Stimulated activated naive CD8-positive, alpha-beta T cell treated with anti-CD3 and anti-CD28 coated beads, Interleukin-15, amount 100 ng/mL, for 72 hours (primary cell): ENCODE data around the gene BACH2.
"Not testable (repeated sequence)": the region's sequence is repeated elsewhere in the genome, so short reads cannot be mapped to it uniquely, and the experiment has no call there.

Experiments used
- ATAC-seq: fragments of 150-1000 bp; cut with Tn5 transposase; 2 replicates; pipeline ENCODE4 v1.10.0; 2021; ENCODE audit warnings: mild to moderate bottlenecking, moderate library complexity
- DNase-seq, 2 donors: peaks; one replicate each; pipeline ENCODE4 v3.0.0; 2021 to 2022
- H3K27ac Mint-ChIP-seq, 2 donors: one replicate each; pipeline ENCODE4 v1.8.0; 2022; ENCODE audit warnings: mild to moderate bottlenecking in 2 of 2, mixed read lengths in 2 of 2, moderate library complexity in 2 of 2
- H3K27me3 Mint-ChIP-seq: one replicate; pipeline ENCODE4 v1.8.0; 2022; ENCODE audit warnings: mixed read lengths
- H3K4me1 Mint-ChIP-seq: one replicate; pipeline ENCODE4 v1.8.0; 2022; ENCODE audit warnings: mild to moderate bottlenecking, mixed read lengths
- H3K4me3 Mint-ChIP-seq, 2 donors: one replicate each; pipeline ENCODE4 v1.8.0; 2022; ENCODE audit warnings: mild to moderate bottlenecking in 2 of 2, mixed read lengths in 2 of 2, moderate library complexity in 1 of 2
- H3K9me3 Mint-ChIP-seq, 2 donors: one replicate each; pipeline ENCODE4 v1.8.0; 2022; ENCODE audit warnings: mixed read lengths in 2 of 2

BACH2 gene

DNA sequence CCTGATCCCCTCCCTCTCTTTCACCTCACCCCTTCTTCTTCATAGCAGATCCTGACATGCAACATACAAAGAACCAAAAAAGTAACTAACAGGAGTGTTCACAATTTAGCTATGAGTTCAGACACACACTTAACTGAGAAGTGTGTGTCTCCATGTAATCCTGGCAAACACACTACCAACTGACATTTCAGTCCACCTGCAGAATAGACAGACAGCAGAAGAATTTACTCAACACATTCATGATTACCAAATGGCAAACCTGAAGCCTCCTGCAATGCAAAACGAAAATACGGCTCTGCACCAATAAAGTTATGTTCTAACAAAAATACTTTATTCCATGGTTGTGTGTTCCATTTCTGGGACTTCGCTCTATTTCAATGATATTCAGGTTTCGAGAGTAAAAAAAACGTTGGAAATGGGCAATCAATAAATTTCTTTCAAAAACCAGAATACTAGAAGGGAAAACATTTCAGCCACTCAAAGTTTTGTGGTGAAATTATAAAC, 2.6 kb downstream of the BACH2 start:
- Mint-ChIP-seq H3K27me3 (no peaks in the 10 kb centered on the region), H3K4me1 (peaks cover 71% of the 10 kb centered on the region), H3K4me3 (peak overlapping the region; percentile 89 to 100), H3K9me3 (no peaks in the 10 kb centered on the region), H3K27ac (peak overlapping the region; percentile 95 to 98)
- ATAC-seq (no peak), DNase-seq (no peak)

DNA sequence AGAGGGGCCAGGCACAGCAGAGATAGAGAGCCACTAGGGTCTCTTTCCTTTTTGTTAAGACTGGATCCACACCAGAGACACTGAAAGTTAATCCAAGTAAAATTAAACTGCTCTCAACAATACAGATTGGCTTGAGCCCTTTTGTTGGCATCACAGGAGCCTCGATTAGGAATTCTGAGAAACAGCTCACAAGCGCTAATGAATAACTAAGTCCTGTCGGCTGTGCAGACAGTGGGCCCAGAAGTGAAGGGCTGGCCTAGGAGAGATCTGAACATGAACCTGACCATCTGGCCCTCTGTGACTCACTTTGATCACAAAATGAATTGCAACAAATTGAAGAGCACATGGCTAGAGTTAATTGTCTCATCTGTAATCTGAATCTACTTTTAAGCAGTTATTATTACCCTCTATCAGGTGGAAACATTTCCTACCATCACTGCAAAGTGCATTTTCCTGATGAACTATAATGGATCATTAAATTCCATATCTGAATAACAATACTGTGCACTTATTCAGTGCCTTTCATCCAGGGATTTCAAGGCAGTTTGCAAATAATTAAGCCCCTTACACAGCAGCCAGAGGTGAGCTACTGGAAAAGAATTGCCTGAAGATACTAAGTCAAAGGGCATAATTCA, 3.2 kb downstream of the BACH2 start:
- ATAC-seq, result no peak
- Mint-ChIP-seq H3K4me1 (peaks cover 71% of the 10 kb centered on the region), H3K27me3 (no peaks in the 10 kb centered on the region)

DNA sequence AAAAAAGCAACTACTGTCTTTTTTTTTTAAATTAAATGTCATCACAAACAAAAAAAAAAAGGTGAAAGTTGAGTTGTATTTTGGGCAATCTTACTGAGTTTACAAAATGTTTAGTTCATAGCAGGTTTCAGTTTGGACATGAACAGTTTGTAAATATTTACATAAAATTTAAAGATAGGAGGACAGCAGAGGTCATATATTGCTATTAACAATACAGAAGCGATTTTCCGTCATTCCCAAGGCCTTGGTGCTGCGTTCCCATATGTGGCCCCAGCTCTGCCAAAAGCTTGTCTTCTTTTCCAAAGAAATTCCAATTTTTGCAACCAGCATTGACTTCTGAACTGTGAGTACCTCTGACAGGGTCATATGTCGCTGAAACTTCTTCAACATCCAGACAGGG, 5.1 kb downstream of the BACH2 start:
- H3K4me1 Mint-ChIP-seq, result peaks cover 77% of the 10 kb centered on the region
- ATAC-seq, result no peak
- H3K4me3 Mint-ChIP-seq, result peak overlapping the region; percentile 89 to 100

More for the DNA sequence above, 3.2 kb downstream of the BACH2 start:
- no peak for DNase-seq
- Mint-ChIP-seq H3K9me3 (no peaks in the 10 kb centered on the region), H3K27ac (peak overlapping the region; percentile 95 to 98), H3K4me3 (peak overlapping the region; percentile 89 to 100)

DNA sequence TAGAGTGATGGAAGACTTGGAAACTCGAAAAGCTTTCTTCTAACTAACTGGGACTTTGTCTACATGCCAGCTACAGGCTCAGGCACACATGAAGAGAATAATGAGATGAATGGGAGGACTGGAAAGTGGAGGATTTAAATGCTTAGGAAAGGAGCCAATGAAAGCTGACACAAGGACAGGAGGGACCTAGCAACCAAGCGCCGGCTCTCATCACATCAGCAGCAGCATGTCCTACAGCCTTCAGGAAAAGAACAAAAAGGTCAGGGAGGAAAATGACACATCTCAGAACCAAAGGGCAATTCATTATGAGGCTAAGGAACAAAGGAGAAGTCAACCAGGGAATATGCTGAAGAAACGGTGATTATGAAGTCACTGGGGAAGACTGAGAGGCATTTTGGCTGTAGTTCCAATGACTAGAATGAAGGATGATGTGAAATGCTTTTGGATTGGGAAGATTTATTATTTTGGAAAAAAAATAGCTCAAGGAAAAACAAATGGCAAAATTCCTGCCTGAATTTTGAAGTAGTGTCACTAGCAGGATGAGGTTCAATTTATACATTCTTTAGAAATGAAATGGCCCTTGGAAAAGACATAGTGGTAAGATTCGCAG, 5.7 kb downstream of the BACH2 start:
- ATAC-seq, result no peak
- Mint-ChIP-seq H3K4me3 (peak overlapping the region; percentile 89 to 100), H3K4me1 (peaks cover 84% of the 10 kb centered on the region), H3K27ac (peak overlapping the region; percentile 79 to 82), H3K27me3 (no peaks in the 10 kb centered on the region), H3K9me3 (no peaks in the 10 kb centered on the region)
- no peak for DNase-seq

More for the DNA sequence above, 5.1 kb downstream of the BACH2 start:
- Mint-ChIP-seq H3K27me3 (no peaks in the 10 kb centered on the region), H3K27ac (peak overlapping the region; percentile 37 to 82), H3K9me3 (no peaks in the 10 kb centered on the region)
- no peak for DNase-seq

DNA sequence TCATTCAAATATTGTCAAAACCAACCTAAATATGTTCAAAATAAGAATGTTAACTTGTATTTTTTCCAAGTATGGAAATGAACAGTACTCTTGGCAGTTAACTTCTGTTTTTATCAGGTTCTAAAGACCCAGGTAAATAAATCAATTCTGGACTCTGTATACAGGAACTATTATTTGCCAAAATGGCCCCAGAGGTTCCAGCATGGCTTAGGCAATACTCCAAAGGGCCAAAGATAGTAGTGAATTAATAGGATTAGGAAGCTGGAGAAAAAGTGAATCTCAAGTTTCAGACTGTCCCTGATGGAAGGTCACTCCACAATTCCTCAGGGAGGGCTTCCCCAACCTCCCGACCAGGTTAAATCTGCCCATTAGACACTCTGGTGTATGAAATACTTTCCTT, 6.7 kb downstream of the BACH2 start:
- H3K9me3 Mint-ChIP-seq, result no peaks in the 10 kb centered on the region
- H3K4me1 Mint-ChIP-seq, result peaks cover 94% of the 10 kb centered on the region
- H3K27me3 Mint-ChIP-seq, result no peaks in the 10 kb centered on the region

DNA sequence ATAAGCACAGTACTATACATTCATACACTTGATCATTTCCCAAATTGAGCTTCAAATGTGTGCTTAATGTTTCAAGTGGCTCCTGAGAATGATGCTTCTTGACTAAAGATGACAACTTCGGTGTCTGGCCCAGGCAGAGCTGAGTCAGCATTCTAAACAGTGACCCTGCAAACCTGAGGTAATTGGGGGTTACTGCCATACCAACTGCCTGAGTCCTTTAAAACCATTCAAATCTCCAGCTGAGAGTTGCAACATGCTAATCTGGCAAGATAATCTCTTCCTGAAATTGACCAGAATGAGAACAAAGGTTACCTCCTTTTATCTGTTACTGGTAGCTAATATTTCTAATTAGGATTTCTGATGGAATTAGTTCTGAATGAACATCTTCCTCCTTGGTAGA, 8.2 kb downstream of the BACH2 start:
- ATAC-seq (no peak), DNase-seq (no peak)
- no peaks in the 10 kb centered on the region for H3K9me3 Mint-ChIP-seq
- peaks cover 97% of the 10 kb centered on the region for H3K4me1 Mint-ChIP-seq
- peak overlapping the region; percentile 60 to 100 for H3K4me3 Mint-ChIP-seq
- peak overlapping the region in 1 of 2 donors; percentile 6 for H3K27ac Mint-ChIP-seq
- no peaks in the 10 kb centered on the region for H3K27me3 Mint-ChIP-seq

More for the DNA sequence above, 6.7 kb downstream of the BACH2 start:
- ATAC-seq (no peak), DNase-seq (no peak)
- Mint-ChIP-seq H3K4me3 (peak overlapping the region; percentile 89 to 100), H3K27ac (peak overlapping the region; percentile 29 to 79)

DNA sequence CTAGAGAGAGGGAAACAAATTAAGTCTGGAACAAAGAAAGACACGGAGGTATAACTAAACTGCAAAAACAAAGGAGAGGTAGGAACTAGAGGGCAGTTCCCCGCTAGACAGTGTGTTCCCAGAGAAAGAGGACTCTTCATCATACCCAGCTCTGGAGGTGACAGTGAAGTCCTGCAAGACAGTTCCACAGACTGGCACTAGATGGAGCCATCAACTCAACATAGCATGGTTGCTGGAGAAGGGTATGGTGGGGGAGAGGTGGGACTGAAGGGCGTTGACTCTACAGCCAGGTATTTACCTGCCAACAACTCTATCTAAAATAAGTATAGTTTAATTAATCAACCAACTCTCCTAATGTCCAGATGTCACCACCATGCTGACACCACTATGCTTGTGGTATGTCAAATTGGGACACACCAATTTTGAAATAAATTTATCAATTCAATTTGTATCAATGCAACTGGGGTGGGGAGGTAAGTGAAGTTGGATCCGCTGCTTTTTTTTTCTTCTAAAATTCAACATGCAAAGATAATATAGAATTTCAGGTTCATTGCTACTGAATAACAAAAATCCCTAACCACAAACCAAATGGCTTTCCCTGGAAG, 9.7 kb downstream of the BACH2 start:
- H3K9me3 Mint-ChIP-seq, result no peaks in the 10 kb centered on the region
- ATAC-seq (peak; percentile 41), DNase-seq (peak; percentile 75 to 79)
- peaks cover 97% of the 10 kb centered on the region for H3K4me1 Mint-ChIP-seq
- H3K27ac Mint-ChIP-seq, result peak overlapping the region; percentile 16 to 36
- peak overlapping the region; percentile 42 to 76 for H3K4me3 Mint-ChIP-seq
- H3K27me3 Mint-ChIP-seq, result no peaks in the 10 kb centered on the region

DNA sequence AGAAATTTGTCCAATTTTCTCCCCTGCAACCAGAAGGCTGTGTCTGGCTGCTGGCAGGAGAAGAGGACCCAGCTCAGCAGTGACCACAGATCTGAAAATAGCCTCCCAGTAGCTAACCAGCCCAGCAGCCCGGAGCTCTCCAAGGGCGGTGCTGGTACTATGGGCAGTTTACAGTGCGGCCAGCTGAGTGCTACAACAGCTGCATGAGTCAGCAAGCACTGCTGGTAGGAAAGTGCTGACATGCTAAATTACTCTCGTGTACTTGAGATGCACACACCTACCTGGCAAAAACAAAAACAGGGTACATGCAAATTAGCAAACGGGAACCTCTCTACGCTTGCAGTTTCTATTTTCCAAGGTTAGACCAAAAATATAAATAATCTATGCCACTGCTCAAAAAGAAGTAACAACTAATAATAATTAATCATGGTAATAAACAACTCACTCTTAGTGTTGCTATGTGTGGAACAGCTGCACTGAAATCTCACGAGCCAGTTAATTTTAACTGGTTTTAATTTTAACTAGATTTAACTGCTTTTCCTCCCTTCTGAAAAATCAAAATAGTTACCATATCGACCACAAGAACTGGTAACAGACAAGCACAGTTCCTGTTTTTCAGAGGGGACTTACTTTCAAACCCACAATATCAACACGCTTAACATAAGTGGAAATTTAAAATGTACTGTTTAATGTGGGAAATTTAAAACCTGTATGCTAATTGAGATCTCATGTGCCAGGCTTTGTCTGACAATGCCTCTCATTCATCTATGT, 10.8 kb downstream of the BACH2 start:
- ATAC-seq (peak; percentile 48), DNase-seq (peak in 1 of 2 donors; percentile 64)
- Mint-ChIP-seq H3K4me1 (peaks cover 98% of the 10 kb centered on the region), H3K27ac (peak overlapping the region; percentile 97), H3K27me3 (no peaks in the 10 kb centered on the region), H3K9me3 (no peaks in the 10 kb centered on the region), H3K4me3 (peak overlapping the region; percentile 76 to 79)

DNA sequence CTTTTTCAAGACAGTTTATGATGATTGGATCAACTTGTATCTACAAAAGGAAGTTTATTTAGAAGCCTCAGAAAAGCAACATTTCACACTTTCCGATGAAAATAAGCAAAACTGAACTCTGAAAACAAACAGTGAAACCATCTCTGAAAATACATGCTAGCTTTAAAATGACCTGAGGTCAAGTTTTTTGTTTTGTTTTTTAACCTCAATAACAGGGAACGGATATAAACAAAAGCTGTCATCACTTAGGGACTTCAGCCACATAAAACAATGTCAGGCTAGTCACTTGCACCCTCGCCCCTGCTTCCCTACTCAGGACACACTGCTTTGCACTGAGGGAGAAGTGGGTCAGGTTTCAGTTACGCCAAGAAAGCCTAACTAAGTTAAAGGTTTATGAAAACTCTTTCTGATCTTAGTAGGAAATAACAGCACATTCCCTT, 11.6 kb downstream of the BACH2 start:
- DNase-seq, result no peak
- H3K27ac Mint-ChIP-seq, result peak overlapping the region; percentile 97
- H3K4me3 Mint-ChIP-seq, result peak overlapping the region; percentile 76 to 79
- no peaks in the 10 kb centered on the region for H3K27me3 Mint-ChIP-seq
- peaks cover 96% of the 10 kb centered on the region for H3K4me1 Mint-ChIP-seq
- no peaks in the 10 kb centered on the region for H3K9me3 Mint-ChIP-seq
- ATAC-seq, result peak; percentile 54

DNA sequence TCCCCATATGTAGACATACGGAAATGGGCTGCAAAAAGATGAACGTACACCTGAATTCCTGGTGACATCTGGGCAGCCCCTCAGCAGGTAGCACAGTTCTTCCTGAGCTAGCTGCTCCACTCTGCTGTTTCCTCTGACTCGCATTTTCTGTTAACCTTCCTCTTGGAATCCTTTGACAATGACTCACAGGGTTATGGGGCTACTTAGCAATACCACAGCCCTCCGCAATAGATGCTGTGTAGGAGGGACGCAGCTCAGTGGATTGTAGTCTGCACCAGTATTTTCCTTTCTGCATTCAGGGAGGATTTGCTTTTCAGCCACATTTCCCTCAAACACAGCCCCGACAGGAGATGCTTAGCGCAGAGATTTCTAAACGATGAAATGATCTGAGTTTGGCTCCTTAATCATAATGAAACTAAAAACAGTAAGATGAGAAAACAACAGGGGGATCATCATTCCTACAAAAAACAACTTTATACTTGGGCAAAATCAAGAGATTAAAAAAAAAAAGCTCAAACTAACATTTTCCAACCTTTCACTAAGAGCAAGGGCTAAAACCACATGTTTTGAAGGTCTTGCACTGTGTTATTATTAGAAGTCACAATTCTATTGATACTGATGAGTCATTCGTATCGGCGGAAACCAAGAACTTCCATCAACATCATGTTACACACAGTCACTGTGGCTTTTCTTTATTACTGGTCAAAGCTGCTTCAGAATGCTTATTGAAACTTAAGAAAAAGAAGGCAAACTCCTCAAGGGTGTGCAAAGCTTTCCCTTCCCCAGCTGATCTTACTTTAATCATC, 12.2 kb downstream of the BACH2 start:
- ATAC-seq, result peak; percentile 85
- Mint-ChIP-seq H3K4me3 (peak overlapping the region; percentile 76 to 79), H3K27ac (peak overlapping the region; percentile 97), H3K9me3 (no peaks in the 10 kb centered on the region), H3K27me3 (no peaks in the 10 kb centered on the region), H3K4me1 (peaks cover 95% of the 10 kb centered on the region)
- DNase-seq, result peak; percentile 62 to 78

DNA sequence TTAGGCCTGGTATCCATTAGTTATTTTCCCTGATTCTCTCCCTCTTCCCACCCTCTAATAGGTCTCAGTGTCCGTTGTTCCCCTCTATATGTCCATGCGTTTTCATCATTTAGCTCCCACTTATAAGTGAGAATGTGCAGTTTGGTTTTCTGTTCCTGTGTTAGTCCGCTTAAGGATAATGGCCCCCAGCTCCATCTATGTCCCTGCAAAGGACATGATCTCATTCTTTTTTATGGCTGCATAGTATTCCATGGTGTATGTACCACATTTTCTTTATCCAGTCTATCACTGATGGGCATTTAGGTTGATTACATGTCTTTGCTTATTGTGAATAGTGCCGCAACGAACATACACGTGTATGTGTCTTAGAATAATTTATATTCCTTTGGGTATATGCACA, 14.4 kb downstream of the BACH2 start:
- H3K27me3 Mint-ChIP-seq, ATAC-seq, DNase-seq, H3K9me3 Mint-ChIP-seq, H3K4me3 Mint-ChIP-seq: not testable (repeated sequence)
- Mint-ChIP-seq H3K4me1 (peaks cover 94% of the 10 kb centered on the region), H3K27ac (peak overlapping the region in 1 of 2 donors; percentile 52)

DNA sequence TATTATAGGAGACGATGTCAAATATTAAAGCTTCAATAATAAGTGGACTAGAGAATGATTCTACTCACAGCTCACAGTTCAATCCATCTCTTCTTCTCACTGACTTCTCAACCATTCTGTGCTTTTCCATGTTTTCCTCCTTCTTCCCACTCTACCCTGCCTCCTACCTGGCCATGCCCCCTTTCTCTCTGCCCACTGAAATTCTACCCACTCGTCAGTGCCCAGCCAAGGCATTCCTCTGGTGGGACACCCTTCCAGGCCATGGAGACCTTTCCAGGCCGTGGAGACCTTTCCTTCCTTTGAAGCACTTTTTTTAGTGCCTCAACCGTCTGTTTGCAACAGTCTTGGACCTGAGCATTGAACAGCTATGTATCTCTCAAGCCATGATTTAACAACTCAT, 18.5 kb downstream of the BACH2 start:
- Mint-ChIP-seq H3K4me1 (peaks cover 93% of the 10 kb centered on the region), H3K9me3 (no peaks in the 10 kb centered on the region), H3K27ac (peak overlapping the region; percentile 69 to 82), H3K27me3 (no peaks in the 10 kb centered on the region), H3K4me3 (peak overlapping the region; percentile 66 to 81)
- DNase-seq (no peak), ATAC-seq (no peak)

DNA sequence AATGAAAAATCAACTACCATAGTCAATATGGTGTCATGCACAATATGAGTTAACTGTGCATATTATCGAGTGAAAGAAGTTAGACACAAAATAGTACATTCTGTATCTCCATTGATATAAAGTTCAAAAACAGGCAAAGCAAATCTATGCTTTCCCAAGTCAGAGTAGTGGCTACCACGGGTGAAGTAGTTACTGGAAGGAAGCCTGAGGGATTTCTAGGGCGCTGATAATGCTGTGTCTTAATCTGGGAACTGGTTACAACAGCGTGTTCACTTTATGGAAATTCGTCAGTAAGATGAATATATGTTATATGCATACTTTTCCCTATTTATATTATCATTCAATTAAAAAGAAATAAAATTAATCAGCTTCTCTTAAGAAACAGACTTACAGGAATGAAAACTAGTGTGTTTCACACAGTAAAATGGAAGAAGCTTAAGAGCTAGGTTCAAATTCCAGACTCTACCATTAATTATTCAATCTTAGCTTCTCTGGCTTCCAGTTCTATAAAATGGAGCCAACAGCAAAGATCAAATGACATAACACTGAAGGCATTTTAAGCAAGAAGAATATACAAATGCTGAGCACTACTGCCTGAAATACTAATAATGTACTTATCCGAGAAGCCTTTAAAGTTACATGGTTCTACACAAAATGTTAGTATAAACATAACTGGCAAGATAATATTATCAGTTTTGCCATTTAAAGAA, 19.2 kb downstream of the BACH2 start:
- ATAC-seq (no peak), DNase-seq (no peak)
- Mint-ChIP-seq H3K27me3 (no peaks in the 10 kb centered on the region), H3K4me3 (peak overlapping the region; percentile 66 to 81), H3K4me1 (peaks cover 93% of the 10 kb centered on the region), H3K9me3 (no peaks in the 10 kb centered on the region), H3K27ac (peak overlapping the region in 1 of 2 donors; percentile 84)

DNA sequence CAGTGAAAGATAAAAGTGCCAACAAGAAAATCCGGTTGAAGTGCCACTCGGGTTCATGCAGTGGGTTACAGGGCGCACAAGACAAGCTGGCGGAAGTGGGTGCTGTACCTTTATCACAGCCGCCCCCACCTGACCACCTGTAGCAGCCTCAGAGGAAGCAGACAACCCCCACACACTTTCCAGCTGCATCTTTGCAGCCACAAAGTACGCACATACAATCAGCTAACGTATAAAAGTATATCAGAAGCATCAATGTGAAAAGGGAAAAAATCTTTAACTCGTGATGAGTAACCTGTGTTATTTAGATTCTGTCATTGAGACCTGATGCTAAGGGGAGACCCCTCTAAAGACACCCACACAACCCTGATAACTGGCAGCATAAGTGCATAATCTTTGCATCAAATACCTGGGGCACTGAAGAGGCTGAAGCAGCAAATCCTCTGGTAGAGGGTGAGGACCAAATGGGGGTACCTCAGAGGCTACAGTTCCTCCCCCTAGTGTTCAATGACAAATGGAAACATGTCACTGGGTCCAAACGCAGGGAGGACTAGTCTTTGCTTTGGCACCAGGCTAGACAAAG, 22.1 kb downstream of the BACH2 start:
- Mint-ChIP-seq H3K27me3 (no peaks in the 10 kb centered on the region), H3K4me1 (peaks cover 92% of the 10 kb centered on the region), H3K9me3 (no peaks in the 10 kb centered on the region), H3K27ac (peak overlapping the region; percentile 93 to 95), H3K4me3 (peak overlapping the region; percentile 53 to 66)
- peak; percentile 89 to 96 for DNase-seq
- peak; percentile 94 for ATAC-seq
